PC-3 (cell line): ENCODE data around the gene HLF. TPM values are rescaled to one million over a fixed set of nuclear protein-coding genes. Genes with fewer than 3 reads are reported as not detected.

Source experiments
- ATAC-seq: fragments of 200-7000 bp; cut with Tn5 transposase; 2 replicates; pipeline ENCODE4 v1.9.1; 2020; ENCODE audit warnings: mild to moderate bottlenecking, moderate library complexity
- BruUV-seq: library from RNA; stranded (reverse); fragments of 400-500 nt; replicated peaks from 2 replicates; lab custom pipeline; 2021; lab: Mats Ljungman, UMichigan
- CTCF ChIA-PET: fragments of 300-600 bp; sonication (Branson Sonifier 250); formaldehyde crosslinking; loops from one replicate; lab custom pipeline; 2022; ENCODE audit warnings: antibody characterized with exemption; lab: Charles Lee
- POLR2A ChIA-PET: fragments of 300-600 bp; sonication (Branson Sonifier 250); formaldehyde crosslinking; loops from one replicate; lab custom pipeline; 2022; ENCODE audit warnings: antibody characterized with exemption; ENCODE audit not compliant: unreplicated experiment; lab: Charles Lee
- DNase-seq: peaks from one replicate; pipeline ENCODE4 v3.0.0-alpha.2; 2015
- H2AFZ ChIP-seq: fragments of 300-600 bp; sonication (generic); 2 replicates; pipeline ENCODE4 v1.6.0; 2016; ENCODE audit warnings: antibody characterized with exemption, low read length
- H3F3A ChIP-seq: fragments of 300-600 bp; sonication (generic); one replicate; pipeline ENCODE4 v1.6.0; 2017; ENCODE audit warnings: antibody characterized with exemption, low read length, control low read depth, mild to moderate bottlenecking; ENCODE audit not compliant: unreplicated experiment
- H3K27ac ChIP-seq: fragments of 300-600 bp; sonication (generic); 2 replicates; pipeline ENCODE4 v1.5.1; 2016; ENCODE audit warnings: mild to moderate bottlenecking, low read length
- H3K27me3 ChIP-seq: fragments of 300-600 bp; sonication (generic); 2 replicates; pipeline ENCODE4 v1.6.1; 2016; ENCODE audit warnings: low read length, mixed read lengths
- H3K36me3 ChIP-seq: fragments of 300-600 bp; sonication (generic); 2 replicates; pipeline ENCODE4 v1.6.1; 2016; ENCODE audit warnings: low read depth, mixed run types, low read length, mixed read lengths
- H3K4me1 ChIP-seq: fragments of 300-600 bp; sonication (generic); 2 replicates; pipeline ENCODE4 v1.5.1; 2016; ENCODE audit warnings: low read length; ENCODE audit not compliant: insufficient read depth
- H3K4me2 ChIP-seq: fragments of 300-600 bp; sonication (generic); 2 replicates; pipeline ENCODE4 v1.6.0; 2016; ENCODE audit warnings: low read length
- H3K4me3 ChIP-seq: fragments of 300-600 bp; sonication (generic); 2 replicates; pipeline ENCODE4 v1.5.1; 2016; ENCODE audit warnings: mild to moderate bottlenecking, low read length, mixed read lengths
- H3K79me2 ChIP-seq: fragments of 300-600 bp; sonication (generic); 2 replicates; pipeline ENCODE4 v1.6.1; 2017; ENCODE audit warnings: low read length, mixed read lengths
- H3K9ac ChIP-seq: fragments of 300-600 bp; sonication (generic); 2 replicates; pipeline ENCODE4 v1.6.0; 2016; ENCODE audit warnings: mild to moderate bottlenecking, low read length
- H3K9me2 ChIP-seq: fragments of 300-600 bp; sonication (generic); replicated peaks from 2 replicates; pipeline ENCODE4 v1.6.1; 2016; ENCODE audit warnings: mixed run types, low read length, mixed read lengths
- H3K9me3 ChIP-seq: fragments of 300-600 bp; sonication (generic); 2 replicates; pipeline ENCODE4 v1.6.1; 2016; ENCODE audit warnings: low read length, mixed read lengths
- H4K20me1 ChIP-seq: fragments of 300-600 bp; sonication (generic); 2 replicates; pipeline ENCODE4 v1.6.1; 2016; ENCODE audit warnings: low read length, mixed read lengths
- EZH2 ChIP-seq: fragments of 300-600 bp; sonication (generic); IDR thresholded peaks from one replicate; pipeline ENCODE4 v1.6.1; 2017; ENCODE audit warnings: antibody characterized with exemption, mild to moderate bottlenecking, low read length; ENCODE audit not compliant: unreplicated experiment
- EZH2phosphoT487 ChIP-seq: fragments of 300-600 bp; sonication (generic); IDR thresholded peaks from 2 replicates; pipeline ENCODE4 v1.6.1; 2018; ENCODE audit warnings: mild to moderate bottlenecking, antibody characterized with exemption, low read length, borderline replicate concordance
- intact Hi-C: fragments of 100-400 bp; cut with micrococcal nuclease; formaldehyde crosslinking; loops from 2 replicates; pipeline ENCODE4 v1.9.0; 2023
- total RNA-seq: library from RNA; depleted of rRNA; stranded (reverse); fragments of >200 nt; gene quantifications from 2 replicates; pipeline ENCODE4 v1.2.3, GENCODE V29; 2014
- TF ChIP-seq, protein P1 (sequence below): fragments of 300-600 bp; sonication (generic); conservative IDR thresholded peaks from 2 replicates; pipeline ENCODE4 v1.5.1; 2017; ENCODE audit warnings: antibody characterized with exemption, low read depth, mild to moderate bottlenecking, low read length

HLF gene
- total RNA-seq, 1 experiment from 2014 or later, result 0.66 TPM

DNA sequence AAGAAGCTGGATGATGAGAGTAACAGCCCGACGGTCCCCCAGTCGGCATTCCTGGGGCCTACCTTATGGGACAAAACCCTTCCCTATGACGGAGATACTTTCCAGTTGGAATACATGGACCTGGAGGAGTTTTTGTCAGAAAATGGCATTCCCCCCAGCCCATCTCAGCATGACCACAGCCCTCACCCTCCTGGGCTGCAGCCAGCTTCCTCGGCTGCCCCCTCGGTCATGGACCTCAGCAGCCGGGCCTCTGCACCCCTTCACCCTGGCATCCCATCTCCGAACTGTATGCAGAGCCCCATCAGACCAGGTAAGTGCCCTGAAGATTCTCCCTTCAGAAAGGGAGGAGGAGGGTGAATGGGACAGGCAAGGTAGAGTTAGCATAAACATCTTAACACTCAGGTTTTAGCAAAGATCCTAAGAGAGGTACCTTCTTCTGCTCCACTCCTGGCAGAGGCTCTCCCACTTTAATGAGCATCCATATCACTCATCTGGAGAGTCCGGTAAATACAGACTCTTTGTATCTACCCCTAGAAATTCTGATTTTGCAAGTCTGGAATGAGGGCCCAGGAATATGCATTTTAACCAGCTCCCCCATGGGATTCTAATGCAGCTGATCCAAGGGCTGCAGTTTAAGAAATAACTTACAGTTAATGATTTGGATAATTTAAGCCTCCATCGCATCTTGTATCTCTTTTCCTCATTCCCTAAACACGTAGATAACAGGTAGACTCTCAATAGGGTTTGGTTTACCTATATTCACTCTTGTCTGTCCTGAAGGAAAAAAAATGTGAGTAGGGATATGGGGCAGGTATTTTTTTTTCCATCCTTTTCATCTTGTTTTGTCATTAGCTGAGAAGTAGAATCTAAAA lies 3.3 kb downstream of the HLF start:
- ChIA-PET POLR2A (no interaction called here), CTCF (no interaction called here)
- BruUV-seq, result no TSS peak

DNA sequence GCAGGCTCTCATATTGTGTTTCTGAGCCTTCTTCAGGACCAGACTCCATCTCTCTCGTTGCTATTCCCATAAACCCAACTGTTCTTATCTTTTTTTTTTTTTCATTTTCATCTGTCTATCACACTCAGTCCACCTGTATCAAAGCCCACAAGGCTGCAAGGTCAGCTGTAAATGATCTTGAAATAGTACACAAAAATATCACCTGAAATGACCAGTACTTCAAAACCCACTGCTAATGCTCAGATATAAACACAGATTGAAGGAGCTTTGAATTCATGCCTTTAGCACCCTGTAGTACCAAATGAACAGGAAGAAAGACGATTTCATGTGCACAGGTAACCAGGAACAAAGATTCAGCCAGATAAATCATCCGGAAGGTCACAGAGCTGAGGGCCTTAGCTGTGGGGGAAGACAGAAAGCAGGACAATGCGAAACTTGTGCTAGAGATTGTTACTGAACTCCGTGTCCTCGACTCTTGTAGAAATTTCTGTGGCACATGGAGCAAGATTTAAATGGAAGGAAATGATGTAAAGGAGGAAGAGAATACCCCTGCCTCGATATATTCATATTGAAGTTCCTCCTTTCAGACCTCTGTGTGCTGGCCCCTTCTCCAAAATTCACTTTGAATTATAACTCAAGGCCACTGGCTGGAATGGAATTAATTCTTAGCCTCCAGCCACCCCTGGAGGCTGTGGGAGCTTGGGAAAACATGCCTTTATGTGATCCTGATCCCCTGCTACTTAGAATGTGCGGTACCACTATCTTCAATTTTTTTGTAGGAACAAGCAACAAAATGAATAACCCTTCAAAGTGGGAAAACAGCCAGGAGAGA lies 4.1 kb downstream of the HLF start:
- ATAC-seq, result no peak
- ChIA-PET POLR2A (no interaction called here), CTCF (no interaction called here)
- DNase-seq, result no peak
- H3K36me3 ChIP-seq, result no peaks in the 10 kb centered on the region
- H3K9ac ChIP-seq, result no peak overlapping the region
- no peak for TF ChIP-seq EZH2phosphoT487
- no peak for TF ChIP-seq EZH2
- TF ChIP-seq, protein P1, sequence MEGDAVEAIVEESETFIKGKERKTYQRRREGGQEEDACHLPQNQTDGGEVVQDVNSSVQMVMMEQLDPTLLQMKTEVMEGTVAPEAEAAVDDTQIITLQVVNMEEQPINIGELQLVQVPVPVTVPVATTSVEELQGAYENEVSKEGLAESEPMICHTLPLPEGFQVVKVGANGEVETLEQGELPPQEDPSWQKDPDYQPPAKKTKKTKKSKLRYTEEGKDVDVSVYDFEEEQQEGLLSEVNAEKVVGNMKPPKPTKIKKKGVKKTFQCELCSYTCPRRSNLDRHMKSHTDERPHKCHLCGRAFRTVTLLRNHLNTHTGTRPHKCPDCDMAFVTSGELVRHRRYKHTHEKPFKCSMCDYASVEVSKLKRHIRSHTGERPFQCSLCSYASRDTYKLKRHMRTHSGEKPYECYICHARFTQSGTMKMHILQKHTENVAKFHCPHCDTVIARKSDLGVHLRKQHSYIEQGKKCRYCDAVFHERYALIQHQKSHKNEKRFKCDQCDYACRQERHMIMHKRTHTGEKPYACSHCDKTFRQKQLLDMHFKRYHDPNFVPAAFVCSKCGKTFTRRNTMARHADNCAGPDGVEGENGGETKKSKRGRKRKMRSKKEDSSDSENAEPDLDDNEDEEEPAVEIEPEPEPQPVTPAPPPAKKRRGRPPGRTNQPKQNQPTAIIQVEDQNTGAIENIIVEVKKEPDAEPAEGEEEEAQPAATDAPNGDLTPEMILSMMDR, result no peak
- H2AFZ ChIP-seq, result no peak overlapping the region
- H3F3A ChIP-seq, result no peaks in the 10 kb centered on the region
- BruUV-seq, result no TSS peak
- H3K4me2 ChIP-seq, result no peak overlapping the region
- H3K9me3 ChIP-seq, result no peaks in the 10 kb centered on the region
- H3K4me3 ChIP-seq, result no peak overlapping the region
- no peaks in the 10 kb centered on the region for H3K9me2 ChIP-seq
- H3K4me1 ChIP-seq, result no peaks in the 10 kb centered on the region; the same call in 1 of the 2 replicates
- H3K27me3 ChIP-seq, result peaks cover 17% of the 10 kb centered on the region
- H3K79me2 ChIP-seq, result no peaks in the 10 kb centered on the region
- no peaks in the 10 kb centered on the region for H4K20me1 ChIP-seq
- no peak overlapping the region for H3K27ac ChIP-seq
- intact Hi-C loops, result no loop called here

More for the DNA sequence above, 3.3 kb downstream of the HLF start:
- Histone ChIP-seq H3K79me2 (no peaks in the 10 kb centered on the region), H3K4me1 (no peaks in the 10 kb centered on the region; the same call in 1 of the 2 replicates), H3K4me2 (no peak overlapping the region), H3K9ac (no peak overlapping the region), H3F3A (no peaks in the 10 kb centered on the region), H4K20me1 (no peaks in the 10 kb centered on the region), H3K27ac (no peak overlapping the region), H3K4me3 (no peak overlapping the region), H3K9me3 (no peaks in the 10 kb centered on the region), H3K9me2 (no peaks in the 10 kb centered on the region), H2AFZ (no peak overlapping the region), H3K27me3 (peaks cover 20% of the 10 kb centered on the region), H3K36me3 (no peaks in the 10 kb centered on the region)
- no peak for DNase-seq
- no peak for TF ChIP-seq EZH2phosphoT487
- TF ChIP-seq, protein P1, result no peak
- TF ChIP-seq EZH2, result no peak
- ATAC-seq, result no peak
- intact Hi-C loops, result no loop called here
